Measurements from ENCODE around the gene LCLAT1.
"Not testable (repeated sequence)": the region's sequence is repeated elsewhere in the genome, so short reads cannot be mapped to it uniquely, and the experiment has no call there.

LCLAT1 gene

DNA sequence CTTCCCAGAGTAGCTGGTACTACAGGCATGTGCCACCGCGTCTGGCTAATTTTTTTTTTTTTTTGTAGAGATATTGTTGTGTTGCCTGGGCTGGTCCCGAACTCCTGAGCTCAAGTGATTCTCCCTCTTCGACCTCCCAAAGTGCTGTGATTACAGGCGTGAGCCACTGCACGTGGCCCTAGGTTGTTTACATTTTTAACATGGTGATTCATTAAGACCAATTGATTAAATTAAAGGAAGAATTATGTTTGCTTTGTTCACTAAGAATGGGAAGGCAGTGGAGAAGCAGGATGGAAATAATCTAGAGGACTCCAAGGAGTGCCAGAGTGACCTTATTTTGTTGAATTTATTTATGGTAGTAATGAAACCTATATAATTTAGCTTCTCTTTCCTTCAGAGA, 7.5 kb downstream of the LCLAT1 start:
- DNase-seq (ENCODE audit: low read depth in 2 of 2): no peak

DNA sequence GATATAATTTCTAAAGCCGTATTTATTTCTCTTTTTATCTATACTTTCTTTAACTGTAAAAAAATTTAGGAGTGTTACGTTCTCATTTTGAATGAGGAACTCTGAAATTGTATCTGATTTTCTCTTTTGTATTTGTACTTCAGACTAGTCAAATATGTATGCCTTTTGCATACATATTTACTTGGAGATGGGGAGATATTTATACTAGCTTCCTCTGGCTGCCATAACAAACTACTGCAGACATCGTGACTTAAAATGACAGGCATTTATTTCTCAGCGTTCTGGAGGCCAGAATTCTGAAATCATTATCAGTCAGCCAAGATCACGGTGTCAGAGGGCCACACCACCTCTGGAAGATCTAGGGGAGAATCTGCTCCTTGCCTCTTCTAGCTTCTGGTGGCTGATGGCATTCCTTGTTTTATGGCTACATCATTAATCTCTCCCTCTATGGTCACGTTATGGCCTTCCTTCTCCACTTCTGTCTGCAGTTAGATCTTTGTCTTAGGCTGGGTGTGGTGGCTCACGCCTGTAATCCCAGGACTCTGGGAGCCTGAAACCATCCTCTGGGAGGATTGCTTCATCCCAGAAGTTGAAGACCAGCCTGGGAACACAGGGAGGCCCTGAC, 8.2 kb downstream of the LCLAT1 start:
- DNase-seq (ENCODE audit: low read depth in 2 of 2): no peak

GRCh38 chr2:30456106-30456505, 9.1 kb downstream of the LCLAT1 start:
- DNase-seq (ENCODE audit: low read depth in 2 of 2): no peak

DNA sequence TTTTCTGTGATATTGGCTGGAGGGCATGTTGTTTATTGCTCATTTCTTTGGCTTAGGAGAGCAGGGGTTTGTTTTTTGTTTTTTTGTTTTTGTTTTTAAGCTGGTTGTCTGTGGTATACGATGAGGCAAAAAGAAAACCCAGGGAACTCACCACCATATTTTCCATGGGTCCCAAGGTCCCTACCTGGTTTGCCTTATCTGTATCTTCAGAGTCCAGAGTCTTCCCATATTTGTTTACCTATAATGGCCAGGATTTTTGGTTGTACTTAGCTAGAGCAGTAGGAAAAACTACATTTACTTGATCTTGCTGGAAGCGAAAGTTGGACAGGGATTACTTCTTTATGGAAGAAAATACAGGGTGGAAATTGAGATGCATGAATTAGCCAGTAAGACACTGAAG, 9.5 kb downstream of the LCLAT1 start:
- DNase-seq (ENCODE audit: low read depth in 2 of 2): no peak

- no peak for DNase-seq (ENCODE audit: low read depth in 2 of 2)
Measured at GRCh38 chr2:30457296-30457695, 10.2 kb downstream of the LCLAT1 start.

- DNase-seq (ENCODE audit: low read depth in 2 of 2): no peak
Measured at GRCh38 chr2:30459140-30459539, 12.1 kb downstream of the LCLAT1 start.

DNA sequence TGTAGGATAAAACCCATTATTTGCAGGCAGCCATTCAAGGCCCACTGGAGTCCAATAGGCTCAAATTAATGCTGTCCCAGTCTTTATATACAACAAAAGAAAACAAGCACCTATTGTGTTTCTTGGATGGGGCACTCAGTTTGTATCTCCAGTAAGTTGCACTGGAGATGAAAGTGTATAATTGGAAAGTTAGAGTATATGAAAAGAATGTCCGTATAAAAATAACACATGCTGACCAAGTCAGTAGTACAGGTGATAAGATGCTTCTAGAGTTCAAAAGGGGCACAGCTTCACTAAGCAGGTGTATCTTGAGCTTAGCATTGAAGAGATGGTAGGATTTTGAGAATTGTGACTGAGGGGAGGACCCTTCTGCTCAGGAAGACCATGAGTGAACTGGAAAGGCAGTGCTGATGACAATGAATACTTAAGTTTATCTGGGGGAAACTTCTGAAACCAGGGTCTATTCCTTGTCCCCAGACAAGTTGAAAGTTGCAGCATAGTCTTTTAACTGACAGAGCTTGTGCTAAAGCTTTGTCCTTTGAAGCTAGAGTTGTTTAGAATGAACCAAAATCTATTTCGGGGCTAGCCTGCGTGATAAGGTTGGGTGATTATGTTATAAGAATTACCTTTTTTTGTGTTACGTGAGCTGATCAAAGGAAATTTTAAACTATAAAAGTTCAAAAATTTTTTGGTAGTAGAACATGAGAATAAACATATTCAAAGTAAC, 15.2 kb downstream of the LCLAT1 start:
- DNase-seq (ENCODE audit: low read depth in 2 of 2): no peak

DNA sequence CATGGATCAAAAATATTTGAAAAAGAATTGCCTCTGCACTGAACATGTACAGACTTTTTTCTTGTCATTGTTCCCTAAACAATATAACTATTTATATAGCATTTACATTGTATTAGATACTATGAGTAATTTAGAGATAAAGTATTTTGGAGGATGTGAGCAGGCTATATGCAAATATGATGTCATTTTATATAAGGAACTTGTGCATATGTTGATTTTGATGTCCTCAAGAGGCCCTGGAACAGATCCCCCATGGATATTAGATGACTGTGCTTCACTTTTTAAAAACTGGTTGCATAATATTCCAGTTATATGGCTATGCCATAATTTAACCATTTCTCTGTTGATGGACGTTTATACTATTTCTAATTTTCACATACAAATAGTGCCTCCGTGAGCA, 16.5 kb downstream of the LCLAT1 start:
- DNase-seq (ENCODE audit: low read depth in 2 of 2): no peak

DNA sequence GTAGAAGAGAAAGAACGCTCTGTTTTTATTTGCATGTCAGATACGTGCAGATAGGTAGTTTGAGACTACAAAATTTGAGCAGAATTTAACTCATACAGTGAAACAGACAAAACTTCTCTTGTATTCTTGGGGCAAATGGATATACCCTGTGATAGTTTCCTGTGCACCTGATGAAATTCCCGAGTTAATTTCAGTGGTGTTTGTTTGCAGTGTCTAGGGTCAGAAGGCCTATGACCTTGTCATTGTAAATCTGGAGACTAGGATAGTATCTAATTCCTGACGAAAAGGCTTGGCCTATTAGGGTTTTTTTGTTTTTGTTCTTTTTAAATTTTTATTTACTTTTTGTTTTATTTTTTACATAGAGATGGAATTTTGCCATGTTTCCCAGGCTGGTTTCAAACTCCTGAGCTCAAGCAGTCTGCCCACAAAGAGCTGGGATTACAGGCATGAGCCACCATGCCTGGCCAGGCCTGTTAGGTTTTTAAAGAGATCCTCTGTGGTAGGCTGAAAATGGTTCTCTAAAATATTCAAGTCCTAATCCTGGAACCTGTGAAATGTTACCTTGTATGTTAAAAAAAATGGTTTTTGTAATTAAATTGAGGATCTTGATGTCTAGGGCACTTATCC, 17.6 kb downstream of the LCLAT1 start:
- no peak for DNase-seq (ENCODE audit: low read depth in 2 of 2)

DNA sequence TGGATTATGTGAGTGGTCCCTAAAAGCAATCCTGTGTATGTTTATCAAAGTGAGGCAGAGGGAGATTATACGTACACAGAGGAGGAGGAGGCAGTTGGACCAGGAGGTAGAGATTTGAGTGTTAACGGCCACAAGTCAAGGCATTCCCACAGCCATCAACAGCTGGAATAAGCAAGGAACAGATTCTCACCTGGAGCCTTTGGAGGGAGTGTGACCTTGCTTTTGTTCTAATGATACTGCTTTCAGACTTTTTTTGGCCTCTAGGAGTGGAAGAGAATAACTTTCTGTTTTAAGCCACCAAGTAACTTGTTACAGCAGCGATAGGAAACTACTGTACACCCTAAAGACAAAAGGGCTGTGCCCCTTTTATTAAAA, 18.1 kb downstream of the LCLAT1 start:
- no peak for DNase-seq (ENCODE audit: low read depth in 2 of 2)

GRCh38 chr2:30466216-30466615, 19.2 kb downstream of the LCLAT1 start:
- DNase-seq (ENCODE audit: low read depth in 2 of 2): no peak

DNA sequence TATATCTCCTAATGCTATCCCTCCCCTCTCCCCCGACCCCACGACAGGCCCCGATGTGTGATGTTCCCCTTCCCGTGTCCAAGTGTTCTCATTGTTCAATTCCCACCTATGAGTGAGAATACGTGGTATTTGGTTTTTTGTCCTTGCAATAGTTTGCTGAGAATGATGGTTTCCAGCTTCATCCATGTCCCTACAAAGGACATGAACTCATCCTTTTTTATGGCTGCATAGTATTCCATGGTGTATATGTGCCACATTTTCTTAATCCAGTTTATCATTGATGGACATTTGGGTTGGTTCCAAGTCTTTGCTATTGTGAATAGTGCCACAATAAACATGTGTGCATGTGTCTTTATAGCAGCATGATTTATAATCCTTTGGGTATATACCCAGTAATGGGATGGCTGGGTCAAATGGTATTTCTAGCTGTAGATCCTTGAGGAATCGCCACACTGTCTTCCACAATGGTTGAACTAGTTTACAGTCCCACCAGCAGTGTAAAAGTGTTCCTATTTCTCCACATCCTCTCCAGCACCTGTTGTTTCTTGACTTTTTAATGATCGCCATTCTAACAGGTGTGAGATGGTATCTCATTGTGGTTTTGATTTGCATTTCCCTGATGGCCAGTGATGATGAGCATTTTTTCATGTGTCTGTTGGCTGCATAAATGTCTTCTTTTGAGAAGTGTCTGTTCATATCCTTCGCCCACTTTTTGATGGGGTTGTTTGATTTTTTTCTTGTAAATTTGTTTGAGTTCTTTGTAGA, 20.2 kb downstream of the LCLAT1 start:
- DNase-seq (ENCODE audit: low read depth in 2 of 2): not testable (repeated sequence)

DNA sequence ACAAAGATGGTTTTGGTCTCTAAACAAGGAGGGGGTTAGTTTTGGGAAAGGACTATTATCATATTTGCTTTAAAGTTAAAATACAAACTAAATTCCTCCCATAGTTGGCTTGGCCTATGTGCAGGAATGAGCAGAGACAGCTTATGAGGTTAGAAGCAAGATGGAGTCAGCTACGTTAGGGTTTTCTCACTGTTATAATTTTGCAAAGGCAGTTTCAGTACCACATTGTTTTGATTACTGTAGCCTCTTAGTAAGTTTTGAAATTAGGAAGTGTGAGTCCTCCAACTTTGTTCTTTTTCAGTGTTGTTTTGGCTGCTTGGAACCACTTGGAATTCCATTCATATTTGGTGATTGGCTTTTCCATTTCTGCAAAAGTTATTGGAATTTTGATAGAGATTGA, 23.4 kb downstream of the LCLAT1 start:
- DNase-seq (ENCODE audit: low read depth in 2 of 2): no peak

- no peak for DNase-seq (ENCODE audit: low read depth in 2 of 2)
Measured at GRCh38 chr2:30472326-30472725, 25.3 kb downstream of the LCLAT1 start.

DNA sequence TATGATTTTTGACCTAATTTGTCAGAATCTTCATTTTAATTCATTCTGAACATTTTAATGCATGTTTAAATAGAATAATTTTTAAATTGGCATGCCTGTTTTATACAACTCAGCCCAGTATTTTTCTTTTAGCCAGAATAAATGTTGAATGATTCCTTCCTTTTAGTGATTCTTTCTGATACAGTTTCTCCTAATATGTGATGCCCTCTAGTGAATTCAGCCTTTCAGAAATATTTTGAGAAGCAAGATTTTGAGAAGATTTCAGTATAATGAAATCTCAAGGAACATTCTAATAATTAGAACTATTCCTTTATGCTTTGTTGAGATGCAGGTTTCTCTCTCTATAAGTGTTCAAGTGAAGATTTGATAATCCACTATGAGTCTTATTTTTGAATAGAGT, 28.5 kb downstream of the LCLAT1 start:
- no peak for DNase-seq (ENCODE audit: low read depth in 2 of 2)

DNA sequence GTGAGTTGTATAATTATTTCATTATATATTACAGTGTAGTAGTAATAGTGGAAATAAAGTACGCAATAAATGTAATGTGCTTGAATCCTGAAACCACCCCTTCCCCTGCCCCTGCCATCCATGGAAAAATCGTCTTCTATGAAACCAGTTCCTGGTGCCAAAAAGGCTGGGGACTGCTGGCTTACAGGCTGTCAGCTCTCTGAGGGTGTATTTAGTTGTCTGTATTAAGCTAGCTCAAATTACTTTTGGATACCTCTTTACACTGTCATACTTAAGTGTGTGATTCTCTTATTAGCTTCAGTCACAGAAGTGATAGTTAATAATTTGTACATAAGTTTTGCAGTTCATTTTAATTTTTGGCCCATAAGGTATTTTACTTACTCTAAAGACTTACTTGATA, 29.6 kb downstream of the LCLAT1 start:
- DNase-seq (ENCODE audit: low read depth in 2 of 2): no peak

GRCh38 chr2:30480703-30481322, 33.8 kb downstream of the LCLAT1 start:
- DNase-seq (ENCODE audit: low read depth in 2 of 2): no peak

- no peak for DNase-seq (ENCODE audit: low read depth in 2 of 2)
Measured at GRCh38 chr2:30481323-30481800, 34.3 kb downstream of the LCLAT1 start.

GRCh38 chr2:30482011-30482410, 35.0 kb downstream of the LCLAT1 start:
- no peak for DNase-seq (ENCODE audit: low read depth in 2 of 2)

DNA sequence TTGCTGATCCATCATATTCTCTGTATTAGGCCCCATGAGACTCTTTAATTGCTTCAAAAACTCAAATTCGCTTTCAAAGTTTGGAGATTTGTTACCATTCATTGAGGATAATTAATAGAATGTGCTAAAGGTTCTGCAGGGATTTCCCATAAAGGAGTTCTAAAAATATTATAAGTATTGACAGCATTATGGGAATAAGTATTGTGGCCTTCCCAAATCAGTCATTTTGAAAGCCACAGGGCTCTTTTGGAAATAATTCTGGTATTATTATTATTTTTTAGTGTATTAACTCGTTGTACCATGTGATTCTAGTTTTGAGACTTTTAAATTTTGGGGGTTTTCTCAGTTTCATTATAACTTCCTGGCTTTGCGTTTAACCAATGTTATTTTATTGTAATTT, 37.1 kb downstream of the LCLAT1 start:
- no peak for DNase-seq (ENCODE audit: low read depth in 2 of 2)

- no peak for DNase-seq (ENCODE audit: low read depth in 2 of 2)
Measured at GRCh38 chr2:30484995-30485394, 37.9 kb downstream of the LCLAT1 start.

DNA sequence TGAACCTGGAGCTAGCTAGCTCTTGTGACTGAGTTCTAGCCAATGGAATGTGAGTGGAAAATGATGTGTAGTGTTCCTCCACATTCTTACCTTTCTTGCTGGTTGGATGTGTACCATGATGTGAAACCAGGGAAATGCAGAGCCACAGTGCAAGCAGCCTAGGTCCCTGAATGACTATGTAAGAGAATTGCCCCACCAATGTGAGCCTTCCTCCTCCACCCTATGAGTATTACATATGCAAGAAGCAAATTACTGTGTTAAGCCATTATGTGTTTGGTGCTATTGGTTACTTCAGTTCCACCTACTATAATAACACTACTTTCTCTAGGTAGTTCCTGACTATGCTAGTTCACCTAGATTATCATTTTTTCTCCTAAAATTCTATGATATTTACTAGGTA, 39.6 kb downstream of the LCLAT1 start:
- no peak for DNase-seq (ENCODE audit: low read depth in 2 of 2)

Measured in stimulated activated CD8-positive, alpha-beta memory T cell treated with anti-CD3 and anti-CD28 coated beads, Interleukin-15, amount 100 ng/mL, for 4 hours (primary cell).